ENCODE results near the gene STAC3.

DNA sequence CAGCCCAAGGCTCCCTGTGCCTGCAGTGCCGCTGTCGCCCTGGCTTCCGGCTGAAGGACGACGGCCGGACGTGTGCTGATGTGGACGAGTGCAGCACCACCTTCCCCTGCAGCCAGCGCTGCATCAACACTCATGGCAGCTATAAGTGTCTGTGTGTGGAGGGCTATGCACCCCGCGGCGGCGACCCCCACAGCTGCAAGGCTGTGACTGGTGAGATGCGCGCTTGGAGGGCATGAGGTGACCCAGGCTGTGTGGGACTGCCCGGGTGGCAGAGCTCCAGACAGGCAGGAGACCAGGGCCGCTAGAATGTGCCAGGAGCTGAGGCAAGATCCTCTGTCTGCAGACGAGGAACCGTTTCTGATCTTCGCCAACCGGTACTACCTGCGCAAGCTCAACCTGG, 54.0 kb downstream of the STAC3 start:
- no peak for TF ChIP-seq CBX2 (IDR thresholded peaks at IDR 0.05; ENCODE audit: borderline replicate concordance, low read depth)
- no peak for TF ChIP-seq EP300 (IDR thresholded peaks at IDR 0.05)
- no peak for TF ChIP-seq BHLHE40 (IDR thresholded peaks at IDR 0.05; ENCODE audit: low read depth, low read length)
- TF ChIP-seq, protein P1, sequence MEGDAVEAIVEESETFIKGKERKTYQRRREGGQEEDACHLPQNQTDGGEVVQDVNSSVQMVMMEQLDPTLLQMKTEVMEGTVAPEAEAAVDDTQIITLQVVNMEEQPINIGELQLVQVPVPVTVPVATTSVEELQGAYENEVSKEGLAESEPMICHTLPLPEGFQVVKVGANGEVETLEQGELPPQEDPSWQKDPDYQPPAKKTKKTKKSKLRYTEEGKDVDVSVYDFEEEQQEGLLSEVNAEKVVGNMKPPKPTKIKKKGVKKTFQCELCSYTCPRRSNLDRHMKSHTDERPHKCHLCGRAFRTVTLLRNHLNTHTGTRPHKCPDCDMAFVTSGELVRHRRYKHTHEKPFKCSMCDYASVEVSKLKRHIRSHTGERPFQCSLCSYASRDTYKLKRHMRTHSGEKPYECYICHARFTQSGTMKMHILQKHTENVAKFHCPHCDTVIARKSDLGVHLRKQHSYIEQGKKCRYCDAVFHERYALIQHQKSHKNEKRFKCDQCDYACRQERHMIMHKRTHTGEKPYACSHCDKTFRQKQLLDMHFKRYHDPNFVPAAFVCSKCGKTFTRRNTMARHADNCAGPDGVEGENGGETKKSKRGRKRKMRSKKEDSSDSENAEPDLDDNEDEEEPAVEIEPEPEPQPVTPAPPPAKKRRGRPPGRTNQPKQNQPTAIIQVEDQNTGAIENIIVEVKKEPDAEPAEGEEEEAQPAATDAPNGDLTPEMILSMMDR (IDR thresholded peaks at IDR 0.05): no peak
- TF ChIP-seq, protein P2, sequence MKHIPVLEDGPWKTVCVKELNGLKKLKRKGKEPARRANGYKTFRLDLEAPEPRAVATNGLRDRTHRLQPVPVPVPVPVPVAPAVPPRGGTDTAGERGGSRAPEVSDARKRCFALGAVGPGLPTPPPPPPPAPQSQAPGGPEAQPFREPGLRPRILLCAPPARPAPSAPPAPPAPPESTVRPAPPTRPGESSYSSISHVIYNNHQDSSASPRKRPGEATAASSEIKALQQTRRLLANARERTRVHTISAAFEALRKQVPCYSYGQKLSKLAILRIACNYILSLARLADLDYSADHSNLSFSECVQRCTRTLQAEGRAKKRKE (CRISPR knock-in tag; IDR thresholded peaks at IDR 0.05; ENCODE audit: low read depth): no peak
